GM10266 (cell line): ENCODE measurements around the gene TAF3.

ENCODE experiments used
- DNase-seq: peaks from one replicate; pipeline ENCODE4 v3.0.0; 2012; ENCODE audit errors: extremely low spot score
- CTCF ChIP-seq: IDR thresholded peaks from 2 replicates; pipeline ENCODE4 v1.5.1; 2012; ENCODE audit warnings: mild to moderate bottlenecking, low read depth; ENCODE audit not compliant: control insufficient read depth, insufficient read depth; ENCODE audit errors: missing control alignments

Gene TAF3

GRCh38 chr10:7965457-7965856 is 147.2 kb downstream of the TAF3 start:
- TF ChIP-seq CTCF = no peak
- DNase-seq = no peak

- no peak for TF ChIP-seq CTCF
- DNase-seq = no peak
Measured at GRCh38 chr10:7967035-7967434, 148.7 kb downstream of the TAF3 start.

GRCh38 chr10:7968510-7969112 is 150.3 kb downstream of the TAF3 start:
- no peak for TF ChIP-seq CTCF
- no peak for DNase-seq

GRCh38 chr10:7969623-7970022 is 151.3 kb downstream of the TAF3 start:
- no peak for DNase-seq

GRCh38 chr10:7971949-7972348 is 153.6 kb downstream of the TAF3 start:
- TF ChIP-seq CTCF = no peak

More at GRCh38 chr10:7969623-7970022, 151.3 kb downstream of the TAF3 start:
- TF ChIP-seq CTCF = no peak

GRCh38 chr10:7972367-7972766 is 154.1 kb downstream of the TAF3 start:
- TF ChIP-seq CTCF = no peak
- DNase-seq = no peak

More at GRCh38 chr10:7971949-7972348, 153.6 kb downstream of the TAF3 start:
- no peak for DNase-seq

GRCh38 chr10:7980196-7980595 is 161.9 kb downstream of the TAF3 start:
- no peak for DNase-seq
- TF ChIP-seq CTCF = no peak
